Measurements from ENCODE around the gene KRTAP4-6. TPM values are rescaled to one million over a fixed set of nuclear protein-coding genes. Genes with fewer than 3 reads are reported as not detected.
A peak's percentile ranks its signal among the peaks of the same experiment; 100 is the strongest.
"Not testable (repeated sequence)": the region's sequence is repeated elsewhere in the genome, so short reads cannot be mapped to it uniquely, and the experiment has no call there.

KRTAP4-6 gene
- total RNA-seq, 1 donor from 2014 or later, result not detected

GRCh38 chr17:41121742-41122141 lies 18.6 kb downstream of the KRTAP4-6 start:
- Mint-ChIP-seq H3K36me3 (ENCODE audit: unreplicated experiment) (no peaks in the 10 kb centered on the region), H3K9me3 (ENCODE audit: unreplicated experiment) (peaks cover 3% of the 10 kb centered on the region), H3K4me3 (ENCODE audit: unreplicated experiment) (no peak overlapping the region), H3K27ac (ENCODE audit: unreplicated experiment) (no peak overlapping the region), H3K27me3 (ENCODE audit: unreplicated experiment) (no peaks in the 10 kb centered on the region), H3K4me1 (ENCODE audit: unreplicated experiment) (peaks cover 42% of the 10 kb centered on the region)
- no peak for DNase-seq (ENCODE audit: extremely low spot score, unreplicated experiment)
- TF ChIP-seq, protein P1, sequence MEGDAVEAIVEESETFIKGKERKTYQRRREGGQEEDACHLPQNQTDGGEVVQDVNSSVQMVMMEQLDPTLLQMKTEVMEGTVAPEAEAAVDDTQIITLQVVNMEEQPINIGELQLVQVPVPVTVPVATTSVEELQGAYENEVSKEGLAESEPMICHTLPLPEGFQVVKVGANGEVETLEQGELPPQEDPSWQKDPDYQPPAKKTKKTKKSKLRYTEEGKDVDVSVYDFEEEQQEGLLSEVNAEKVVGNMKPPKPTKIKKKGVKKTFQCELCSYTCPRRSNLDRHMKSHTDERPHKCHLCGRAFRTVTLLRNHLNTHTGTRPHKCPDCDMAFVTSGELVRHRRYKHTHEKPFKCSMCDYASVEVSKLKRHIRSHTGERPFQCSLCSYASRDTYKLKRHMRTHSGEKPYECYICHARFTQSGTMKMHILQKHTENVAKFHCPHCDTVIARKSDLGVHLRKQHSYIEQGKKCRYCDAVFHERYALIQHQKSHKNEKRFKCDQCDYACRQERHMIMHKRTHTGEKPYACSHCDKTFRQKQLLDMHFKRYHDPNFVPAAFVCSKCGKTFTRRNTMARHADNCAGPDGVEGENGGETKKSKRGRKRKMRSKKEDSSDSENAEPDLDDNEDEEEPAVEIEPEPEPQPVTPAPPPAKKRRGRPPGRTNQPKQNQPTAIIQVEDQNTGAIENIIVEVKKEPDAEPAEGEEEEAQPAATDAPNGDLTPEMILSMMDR (IDR thresholded peaks at IDR 0.05), result no peak

GRCh38 chr17:41119696-41120690 lies 20.4 kb downstream of the KRTAP4-6 start:
- not testable (repeated sequence) for H3K27me3 Mint-ChIP-seq (ENCODE audit: unreplicated experiment); DNase-seq (ENCODE audit: extremely low spot score, unreplicated experiment); H3K4me3 Mint-ChIP-seq (ENCODE audit: unreplicated experiment); H3K36me3 Mint-ChIP-seq (ENCODE audit: unreplicated experiment); H3K9me3 Mint-ChIP-seq (ENCODE audit: unreplicated experiment)
- peaks cover 40% of the 10 kb centered on the region for H3K4me1 Mint-ChIP-seq (ENCODE audit: unreplicated experiment)
- peak overlapping the region; percentile 11 for H3K27ac Mint-ChIP-seq (ENCODE audit: unreplicated experiment)

GRCh38 chr17:41118721-41119120 lies 21.6 kb downstream of the KRTAP4-6 start:
- TF ChIP-seq, protein P1 (IDR thresholded peaks at IDR 0.05), result no peak
- Mint-ChIP-seq H3K27ac (ENCODE audit: unreplicated experiment) (peak overlapping the region; percentile 69), H3K4me1 (ENCODE audit: unreplicated experiment) (peaks cover 30% of the 10 kb centered on the region), H3K4me3 (ENCODE audit: unreplicated experiment) (no peak overlapping the region), H3K9me3 (ENCODE audit: unreplicated experiment) (no peaks in the 10 kb centered on the region), H3K27me3 (ENCODE audit: unreplicated experiment) (no peaks in the 10 kb centered on the region), H3K36me3 (ENCODE audit: unreplicated experiment) (no peaks in the 10 kb centered on the region)
- no peak for DNase-seq (ENCODE audit: extremely low spot score, unreplicated experiment)

- not testable (repeated sequence) for H3K4me3 Mint-ChIP-seq (ENCODE audit: unreplicated experiment); DNase-seq (ENCODE audit: extremely low spot score, unreplicated experiment); H3K27me3 Mint-ChIP-seq (ENCODE audit: unreplicated experiment); H3K9me3 Mint-ChIP-seq (ENCODE audit: unreplicated experiment); H3K36me3 Mint-ChIP-seq (ENCODE audit: unreplicated experiment)
- Mint-ChIP-seq H3K27ac (ENCODE audit: unreplicated experiment) (peak within 1 kb of the TSS; percentile 69), H3K4me1 (ENCODE audit: unreplicated experiment) (peaks cover 26% of the 10 kb centered on the region)
Measured at GRCh38 chr17:41117846-41118386, 22.4 kb downstream of the KRTAP4-6 start, which contains the start of gene KRTAP4-11. Gene KRTAP4-11 (minus strand): TSS chr17:41118373. CDS start chr17:41118315, 58 bp downstream.

- Mint-ChIP-seq H3K4me3 (ENCODE audit: unreplicated experiment) (no peak overlapping the region), H3K27me3 (ENCODE audit: unreplicated experiment) (no peaks in the 10 kb centered on the region), H3K9me3 (ENCODE audit: unreplicated experiment) (peaks cover 7% of the 10 kb centered on the region), H3K27ac (ENCODE audit: unreplicated experiment) (no peak overlapping the region), H3K4me1 (ENCODE audit: unreplicated experiment) (peaks cover 26% of the 10 kb centered on the region), H3K36me3 (ENCODE audit: unreplicated experiment) (peaks cover 1% of the 10 kb centered on the region)
- TF ChIP-seq, protein P1 (IDR thresholded peaks at IDR 0.05), result no peak
- no peak for DNase-seq (ENCODE audit: extremely low spot score, unreplicated experiment)
Measured at GRCh38 chr17:41116297-41116696, 24.0 kb downstream of the KRTAP4-6 start.

All from osteocyte (in vitro differentiated cells).